Measurements from ENCODE around the gene CDK14.

DNA sequence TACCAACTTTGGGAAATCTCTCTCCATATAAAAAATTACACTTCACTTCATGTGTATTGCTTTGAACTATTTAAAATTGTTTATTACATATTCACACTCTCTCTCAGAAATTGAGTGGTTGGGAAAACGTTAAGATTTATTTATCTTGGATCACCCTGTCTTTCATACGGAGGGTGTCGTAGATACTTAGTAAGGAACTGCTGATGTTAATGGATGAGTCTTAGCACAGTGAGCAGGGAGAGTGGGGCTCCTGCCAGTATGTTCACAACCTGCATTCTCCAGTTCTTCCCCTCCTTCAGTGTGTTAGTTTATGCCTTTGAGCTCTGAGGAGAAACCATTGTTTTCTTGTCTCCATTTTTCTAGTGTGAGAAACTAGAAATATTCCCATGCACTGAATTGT, 67.1 kb downstream of the CDK14 start:
- TF ChIP-seq, protein P1, sequence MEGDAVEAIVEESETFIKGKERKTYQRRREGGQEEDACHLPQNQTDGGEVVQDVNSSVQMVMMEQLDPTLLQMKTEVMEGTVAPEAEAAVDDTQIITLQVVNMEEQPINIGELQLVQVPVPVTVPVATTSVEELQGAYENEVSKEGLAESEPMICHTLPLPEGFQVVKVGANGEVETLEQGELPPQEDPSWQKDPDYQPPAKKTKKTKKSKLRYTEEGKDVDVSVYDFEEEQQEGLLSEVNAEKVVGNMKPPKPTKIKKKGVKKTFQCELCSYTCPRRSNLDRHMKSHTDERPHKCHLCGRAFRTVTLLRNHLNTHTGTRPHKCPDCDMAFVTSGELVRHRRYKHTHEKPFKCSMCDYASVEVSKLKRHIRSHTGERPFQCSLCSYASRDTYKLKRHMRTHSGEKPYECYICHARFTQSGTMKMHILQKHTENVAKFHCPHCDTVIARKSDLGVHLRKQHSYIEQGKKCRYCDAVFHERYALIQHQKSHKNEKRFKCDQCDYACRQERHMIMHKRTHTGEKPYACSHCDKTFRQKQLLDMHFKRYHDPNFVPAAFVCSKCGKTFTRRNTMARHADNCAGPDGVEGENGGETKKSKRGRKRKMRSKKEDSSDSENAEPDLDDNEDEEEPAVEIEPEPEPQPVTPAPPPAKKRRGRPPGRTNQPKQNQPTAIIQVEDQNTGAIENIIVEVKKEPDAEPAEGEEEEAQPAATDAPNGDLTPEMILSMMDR (IDR thresholded peaks at IDR 0.05): no peak
- TF ChIP-seq POLR2A (IDR thresholded peaks at IDR 0.05): no peak
